ENCODE measurements around the gene RILPL1.
"Not testable (repeated sequence)": the region's sequence is repeated elsewhere in the genome, so short reads cannot be mapped to it uniquely, and the experiment has no call there.

The RILPL1 gene

DNA sequence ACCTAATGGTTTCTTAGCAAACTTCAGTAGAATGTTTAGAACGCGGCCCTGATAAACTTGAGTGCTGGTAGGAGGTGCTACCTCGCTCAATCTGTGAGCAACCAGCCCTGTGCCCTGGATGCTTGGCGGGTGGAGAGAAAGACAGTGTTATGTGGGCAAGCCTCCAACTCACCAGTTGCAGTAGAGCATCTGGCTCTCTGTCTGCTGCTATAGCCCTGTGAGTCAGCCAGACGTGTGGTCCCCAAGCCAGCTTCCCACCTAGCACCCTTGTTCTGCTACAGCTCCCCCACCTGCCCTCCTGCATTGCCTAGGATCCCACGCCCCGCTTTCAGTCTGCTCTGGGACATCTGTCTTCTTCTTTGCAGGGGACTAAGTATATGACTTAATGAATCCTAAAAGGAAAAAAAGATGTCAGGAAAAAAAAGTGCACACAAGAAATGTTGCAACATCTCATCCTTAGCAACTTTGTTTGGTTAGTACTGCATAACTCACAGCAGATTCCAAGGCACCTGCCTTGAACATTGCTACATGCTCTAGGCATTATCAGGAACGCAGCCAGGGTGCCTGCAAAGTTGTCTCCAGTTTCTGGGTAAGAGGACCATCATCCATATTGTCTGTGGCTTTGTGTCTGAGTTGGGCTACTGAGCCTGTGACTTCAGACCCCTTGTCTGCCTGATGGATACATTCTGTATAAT lies 62.0 kb downstream of the RILPL1 start:
- TF ChIP-seq CTCF (IDR thresholded peaks at IDR 0.05; ENCODE audit: control extremely low read depth, extremely low read depth, low read depth, missing control alignments), result no peak
- no peak for DNase-seq (ENCODE audit: extremely low spot score)
- ChIA-PET CTCF (no interaction called here), POLR2A (no interaction called here)

GRCh38 chr12:123469978-123470377 lies 63.5 kb downstream of the RILPL1 start:
- ChIA-PET CTCF (interaction anchor here (0.6 to 1.5 kb wide), 3 partner anchors 24 to 45 kb away, joined by 3 read pairs; no protein-coding TSS in a partner anchor), POLR2A (no interaction called here)
- TF ChIP-seq CTCF (IDR thresholded peaks at IDR 0.05; ENCODE audit: control extremely low read depth, extremely low read depth, low read depth, missing control alignments), result no peak

DNA sequence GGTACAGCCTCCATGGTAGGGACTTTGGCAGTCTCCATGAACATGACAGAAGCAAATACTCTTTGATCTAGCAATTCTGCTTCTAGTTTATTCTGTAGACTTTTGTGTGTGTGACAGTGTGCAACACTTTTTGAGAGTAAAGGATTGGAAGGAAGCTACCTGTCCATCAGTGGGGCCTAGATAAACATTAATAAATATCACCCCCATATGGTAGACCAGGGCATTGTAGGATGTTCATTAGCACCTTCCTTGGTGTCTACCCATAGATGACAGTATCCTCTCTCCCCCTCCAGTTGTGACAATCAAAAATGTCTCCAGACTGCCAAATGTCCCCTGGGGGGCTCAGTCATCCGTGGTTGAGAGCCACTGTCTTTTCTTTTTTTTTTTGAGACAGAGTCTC lies 64.7 kb downstream of the RILPL1 start:
- POLR2A ChIA-PET, result no interaction called here
- TF ChIP-seq CTCF (IDR thresholded peaks at IDR 0.05; ENCODE audit: control extremely low read depth, extremely low read depth, low read depth, missing control alignments), result peak; percentile 47
- CTCF ChIA-PET, result interaction anchor here (0.6 to 1.9 kb wide), 7 partner anchors 9 to 81 kb away, joined by 3 to 10 read pairs (median 3); partner anchors contain the start of gene SNRNP35
- DNase-seq (ENCODE audit: extremely low spot score), result peak; percentile 75

More at GRCh38 chr12:123469978-123470377, 63.5 kb downstream of the RILPL1 start:
- DNase-seq (ENCODE audit: extremely low spot score), result no peak

- POLR2A ChIA-PET, result no interaction called here
Observed at GRCh38 chr12:123465084-123465483, 68.4 kb downstream of the RILPL1 start.

GRCh38 chr12:123463174-123463573 lies 70.3 kb downstream of the RILPL1 start:
- CTCF ChIA-PET; DNase-seq (ENCODE audit: extremely low spot score): not testable (repeated sequence)
- POLR2A ChIA-PET, result interaction anchor here (0.6 kb wide), 1 partner anchor 13 kb away, joined by 5 read pairs; no protein-coding TSS in a partner anchor

More at GRCh38 chr12:123465084-123465483, 68.4 kb downstream of the RILPL1 start:
- CTCF ChIA-PET, result no interaction called here
- TF ChIP-seq CTCF (IDR thresholded peaks at IDR 0.05; ENCODE audit: control extremely low read depth, extremely low read depth, low read depth, missing control alignments), result no peak
- no peak for DNase-seq (ENCODE audit: extremely low spot score)

- POLR2A ChIA-PET, result interaction anchor here (1.1 to 1.9 kb wide), 2 partner anchors 9 to 25 kb away, joined by 4 to 6 read pairs; no protein-coding TSS in a partner anchor
- DNase-seq (ENCODE audit: extremely low spot score), result peak; percentile 84
- TF ChIP-seq CTCF (IDR thresholded peaks at IDR 0.05; ENCODE audit: control extremely low read depth, extremely low read depth, low read depth, missing control alignments), result no peak
- CTCF ChIA-PET, result interaction anchor here (1.0 to 1.6 kb wide), 5 partner anchors 11 to 102 kb away, joined by 3 to 4 read pairs (median 3); no protein-coding TSS in a partner anchor
Observed at GRCh38 chr12:123457980-123458779, 75.3 kb downstream of the RILPL1 start, which contains the start of gene SNRNP35. Gene SNRNP35, plus strand, starts transcription at chr12:123458139. Its CDS starts 7,402 bp downstream, at chr12:123465541.

Data from GM10248 (cell line).